Kidney glomerular epithelial cell (primary cell): ENCODE measurements around the gene OR2L2.
"Not testable (repeated sequence)": the region's sequence is repeated elsewhere in the genome, so short reads cannot be mapped to it uniquely, and the experiment has no call there.

Experiments
- DNase-seq: peaks from one replicate; lab custom pipeline; 2025; lab: John Stamatoyannopoulos, UW

The OR2L2 gene, protein sequence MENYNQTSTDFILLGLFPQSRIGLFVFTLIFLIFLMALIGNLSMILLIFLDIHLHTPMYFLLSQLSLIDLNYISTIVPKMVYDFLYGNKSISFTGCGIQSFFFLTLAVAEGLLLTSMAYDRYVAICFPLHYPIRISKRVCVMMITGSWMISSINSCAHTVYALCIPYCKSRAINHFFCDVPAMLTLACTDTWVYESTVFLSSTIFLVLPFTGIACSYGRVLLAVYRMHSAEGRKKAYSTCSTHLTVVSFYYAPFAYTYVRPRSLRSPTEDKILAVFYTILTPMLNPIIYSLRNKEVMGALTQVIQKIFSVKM

DNA sequence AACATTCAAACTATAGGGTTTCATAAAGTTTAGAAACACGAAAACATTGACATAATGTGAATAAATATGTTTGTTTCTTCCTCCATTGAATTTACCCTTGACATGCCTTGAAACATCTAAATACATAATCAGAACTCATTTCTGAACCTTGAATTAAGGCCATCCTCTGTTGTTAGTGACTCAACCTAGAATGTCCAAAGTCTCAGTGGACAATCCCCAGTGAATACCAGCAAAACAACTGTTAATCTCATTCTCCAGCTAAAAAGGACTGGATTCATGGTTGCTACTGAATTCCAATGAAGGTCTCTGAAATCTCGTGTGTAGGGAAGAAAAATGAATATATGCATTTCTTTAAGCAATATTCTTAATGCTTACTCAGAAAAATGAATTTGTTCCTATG lies at the start of gene OR2L2:
Gene OR2L2 (plus strand): TSS at position 301 of the 400 bp plus-strand sequence. CDS start 8,198 bp downstream, outside the sequence.
- no peak for DNase-seq

DNA sequence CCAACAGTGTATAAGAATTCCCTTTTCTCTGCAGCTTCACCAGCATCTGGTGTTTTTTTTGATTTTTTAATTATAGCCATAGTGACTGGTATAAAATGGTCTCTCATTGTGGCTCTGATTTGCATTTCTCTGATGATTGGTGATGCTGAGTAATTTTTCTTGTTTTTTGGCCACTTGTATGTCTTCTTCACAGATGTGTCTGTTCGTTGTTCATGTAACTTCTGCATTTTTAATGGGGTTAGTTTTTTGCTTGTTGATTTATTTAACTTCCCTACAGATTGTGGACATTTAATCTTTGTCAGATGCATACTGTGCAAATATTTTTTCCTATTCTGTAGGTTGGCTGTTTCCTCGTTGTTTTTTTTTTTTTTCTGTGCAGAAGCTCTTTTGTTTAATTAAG lies 36.9 kb upstream of the OR2L2 start:
- no peak for DNase-seq

DNA sequence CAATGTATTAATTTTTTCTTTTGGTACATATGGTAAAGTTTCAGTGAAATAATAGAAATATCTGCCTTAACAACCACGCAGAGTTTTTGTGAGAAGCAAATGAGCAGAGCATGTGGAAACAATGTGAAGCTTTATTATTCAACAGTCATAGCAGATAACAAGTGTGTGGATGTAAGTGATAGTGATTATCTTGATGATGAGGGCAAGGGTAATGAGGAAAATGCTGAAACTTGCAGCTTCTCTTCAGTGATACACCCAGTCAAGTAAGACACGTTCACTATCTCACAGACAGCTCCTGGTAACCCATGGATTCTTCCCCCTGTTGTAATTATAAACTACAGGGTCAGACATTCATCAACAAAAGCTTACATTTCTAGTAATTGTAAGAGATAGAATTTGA lies 31.1 kb upstream of the OR2L2 start:
- DNase-seq, result no peak

DNA sequence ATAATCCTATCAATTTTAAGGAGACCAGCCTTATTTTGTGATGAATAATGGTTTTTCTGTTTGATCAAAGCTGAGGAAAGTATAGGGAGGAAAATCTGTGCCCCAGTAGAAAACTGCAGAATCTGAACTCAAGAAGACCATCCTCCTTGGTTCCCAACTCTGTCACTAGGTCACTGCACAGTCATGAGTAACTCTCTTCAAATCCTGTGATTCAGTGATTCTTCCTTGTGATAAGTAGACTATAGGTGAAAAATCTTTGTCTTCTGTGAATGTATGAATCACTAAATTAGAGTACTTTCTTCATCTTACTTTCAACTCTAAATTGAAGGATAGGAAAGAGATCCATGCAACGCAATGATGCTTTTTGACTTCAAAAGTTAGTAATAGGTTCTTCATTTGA lies 29.7 kb upstream of the OR2L2 start:
- DNase-seq, result no peak

DNA sequence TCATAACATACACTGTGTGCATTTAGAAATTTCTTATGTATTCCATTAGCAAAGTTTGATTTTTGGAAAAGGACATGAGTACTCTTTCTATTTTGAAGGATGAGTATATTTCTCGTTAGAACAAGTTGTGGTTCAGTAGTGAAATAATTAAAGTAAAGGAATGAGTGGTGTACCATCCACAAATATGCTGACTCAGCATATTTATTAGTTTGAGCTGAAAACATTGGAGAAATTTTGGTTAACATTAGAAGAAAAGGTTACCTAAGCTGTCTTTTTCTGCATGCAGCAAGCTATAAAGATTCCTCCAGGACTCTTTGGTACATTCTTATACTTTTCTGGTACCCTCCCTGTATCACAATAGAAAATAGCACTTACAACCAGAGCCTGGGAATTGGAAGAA lies 22.1 kb upstream of the OR2L2 start:
- no peak for DNase-seq

DNA sequence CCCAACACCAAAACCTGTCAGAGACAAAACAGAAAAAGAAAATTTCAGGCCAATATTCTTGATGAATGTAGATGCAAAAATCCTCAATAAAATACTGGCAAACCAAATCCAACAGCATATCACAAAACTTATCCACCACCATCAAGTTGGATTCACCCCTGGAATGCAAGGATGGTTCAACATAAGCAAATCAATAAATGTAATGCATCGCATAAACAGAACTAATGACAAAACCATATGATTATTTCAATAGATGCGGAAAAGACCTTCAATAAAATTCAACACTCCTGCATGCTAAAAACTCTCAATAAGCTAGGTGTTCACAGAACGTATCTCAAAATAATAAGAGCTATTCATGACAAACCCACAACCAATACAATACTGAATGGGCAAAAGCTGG lies 20.2 kb upstream of the OR2L2 start:
- no peak for DNase-seq

DNA sequence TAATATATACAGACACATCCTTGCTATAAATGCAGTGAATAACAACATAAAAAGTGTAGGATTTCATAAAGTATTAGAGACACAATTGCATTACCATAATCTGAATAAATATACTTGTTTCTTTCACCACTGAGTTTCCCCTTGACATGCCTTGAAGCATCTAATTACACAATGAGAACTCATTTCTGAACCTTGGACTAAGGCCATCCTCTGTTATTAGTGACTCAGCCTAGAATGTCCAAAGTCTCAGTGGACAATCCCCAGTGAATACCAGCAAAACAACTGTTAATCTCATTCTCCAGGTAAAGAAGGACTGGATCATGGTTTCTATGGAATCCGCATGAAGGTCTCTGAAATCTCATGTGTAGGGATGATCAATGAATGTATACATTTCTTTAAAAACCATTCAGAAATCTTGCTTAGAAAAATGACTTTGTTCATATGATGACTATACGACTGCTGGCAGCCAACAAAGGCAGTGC lies 16.6 kb upstream of the OR2L2 start, which contains the start of gene OR2L5:
Gene OR2L5 (plus strand): TSS at position 432 of the 482 bp plus-strand sequence. CDS start 8,288 bp downstream, outside the sequence.
- no peak for DNase-seq

DNA sequence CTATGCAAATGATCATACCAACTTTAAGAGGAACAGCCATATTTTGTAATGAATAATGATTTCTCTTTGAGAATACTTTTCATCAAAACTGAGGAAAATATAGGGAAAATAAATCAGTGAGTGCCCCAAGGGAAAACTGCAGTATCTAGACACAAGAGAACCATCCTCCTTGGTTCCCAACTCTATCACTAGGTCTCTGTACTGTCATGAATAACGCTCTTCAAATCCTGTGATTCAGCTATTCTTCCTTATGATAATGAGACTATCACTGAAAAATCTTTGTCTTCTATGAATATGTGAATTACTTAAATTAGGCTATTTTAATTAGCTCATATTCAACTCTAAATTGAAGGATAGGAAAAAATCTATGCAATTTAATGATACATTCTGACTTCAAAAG lies 14.1 kb upstream of the OR2L2 start:
- DNase-seq, result no peak

DNA sequence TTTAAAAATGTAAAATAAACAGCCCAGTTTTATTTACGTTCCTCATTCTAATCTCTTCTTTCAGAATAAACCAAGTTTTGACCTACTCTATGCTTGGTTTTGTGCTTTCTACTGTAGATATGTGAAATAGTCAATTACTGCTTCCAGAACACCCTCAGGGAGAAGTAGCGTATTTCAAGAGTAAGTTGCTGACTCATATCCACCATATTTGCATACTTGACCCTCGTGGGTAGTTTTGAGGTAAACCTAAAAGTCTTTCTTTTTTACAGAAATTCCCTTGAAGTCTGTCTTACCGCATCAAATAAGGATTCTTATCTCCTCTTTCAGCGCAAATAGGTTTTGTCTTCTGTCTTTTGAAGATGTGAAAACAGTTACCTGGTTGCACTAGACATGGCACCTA lies 15.3 kb downstream of the OR2L2 start:
- DNase-seq, result no peak

DNA sequence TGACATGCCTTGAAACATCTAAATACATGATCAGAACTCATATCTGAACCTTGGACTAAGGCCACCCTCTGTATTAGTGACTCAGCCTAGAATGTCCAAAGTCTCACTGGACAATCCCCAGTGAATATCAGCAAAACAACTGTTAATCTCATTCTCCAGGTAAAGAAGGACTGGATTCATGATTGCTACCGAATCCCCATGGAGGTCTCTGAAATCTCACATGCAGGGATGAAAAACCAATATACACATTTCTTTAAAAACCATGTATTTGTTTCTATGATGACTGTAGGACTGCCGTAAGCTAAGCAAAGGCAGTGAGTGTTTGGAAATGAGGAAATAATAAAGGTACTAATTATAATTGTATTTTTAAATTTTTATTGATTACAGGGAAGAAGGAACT lies 16.7 kb downstream of the OR2L2 start, which contains the start of gene OR2L3:
Gene OR2L3 (plus strand): TSS at position 301 of the 400 bp plus-strand sequence. CDS start 13,846 bp downstream, outside the sequence.
- no peak for DNase-seq

DNA sequence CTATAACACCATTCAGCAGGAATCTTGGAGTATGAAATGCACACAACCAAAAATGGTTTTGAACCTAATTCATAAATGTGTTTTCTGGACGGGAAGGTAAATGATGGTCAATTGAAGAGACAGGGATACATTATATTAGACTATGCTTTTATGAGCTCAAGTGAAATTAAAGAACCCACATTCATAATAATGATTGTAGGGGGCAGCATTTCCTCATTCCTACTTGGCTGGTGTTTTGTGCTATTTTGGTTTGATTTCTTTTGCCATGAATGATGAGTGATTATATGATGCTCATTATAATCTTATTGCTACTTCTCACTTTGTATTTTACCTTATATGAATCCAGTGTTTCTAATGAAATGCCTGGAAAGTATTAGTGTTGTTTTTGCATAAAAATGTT lies 17.1 kb downstream of the OR2L2 start:
- DNase-seq, result no peak

DNA sequence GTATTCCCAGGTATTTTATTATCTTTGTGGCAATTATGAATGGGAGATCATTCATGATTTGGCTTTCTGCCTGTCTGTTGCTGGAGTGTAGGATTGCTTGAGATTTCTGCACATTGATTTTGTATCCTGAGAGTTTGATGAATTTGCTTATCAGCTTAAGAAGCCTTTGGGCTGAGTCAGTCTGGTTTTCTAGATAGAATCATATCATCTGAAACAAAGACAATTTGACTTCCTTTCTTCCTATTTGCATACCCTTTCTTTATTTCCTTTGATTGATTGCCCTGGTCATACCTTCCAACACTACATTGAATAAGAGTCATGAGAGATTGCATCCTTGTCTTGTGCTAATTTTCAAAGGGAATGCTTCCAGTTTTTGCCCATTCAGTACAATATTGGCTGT lies 24.8 kb downstream of the OR2L2 start:
- DNase-seq, result no peak

DNA sequence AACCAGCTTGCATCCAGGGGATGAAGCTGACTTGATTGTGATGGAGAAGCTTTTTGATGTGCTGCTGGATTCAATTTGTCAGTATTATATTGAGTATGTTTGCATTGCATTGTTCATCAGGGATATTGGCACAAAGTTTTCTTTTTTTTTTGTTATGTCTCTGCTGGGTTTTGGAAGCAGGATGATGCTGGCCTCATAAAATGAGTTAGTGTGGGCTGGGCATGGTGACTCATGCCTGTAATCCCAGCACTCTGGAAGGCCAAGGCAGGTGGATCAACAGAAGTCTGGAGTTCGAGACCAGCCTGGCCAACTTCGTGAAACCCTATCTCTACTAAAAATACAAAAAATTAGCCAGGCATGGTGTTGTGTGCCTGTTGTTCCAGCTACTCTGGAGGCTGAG lies 25.4 kb downstream of the OR2L2 start:
- DNase-seq, result no peak

DNA sequence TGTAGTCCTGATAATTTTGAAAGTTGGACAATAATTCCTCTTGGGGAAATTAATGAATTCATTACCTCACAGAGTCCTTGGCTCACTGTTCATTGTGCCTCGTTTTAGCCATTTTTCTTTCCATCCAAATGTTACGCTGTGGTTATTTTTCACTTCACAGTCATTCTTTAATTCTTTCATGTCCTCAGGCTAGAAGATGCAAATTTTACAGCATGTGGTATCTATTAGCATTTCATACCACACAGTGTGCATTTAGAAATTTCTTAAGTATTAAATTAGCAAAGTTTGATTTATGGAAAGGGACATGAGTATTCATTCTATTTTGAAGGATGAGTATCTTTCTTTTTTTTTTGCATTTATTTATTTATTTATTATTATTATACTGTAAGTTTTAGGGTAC lies 35.2 kb downstream of the OR2L2 start:
- no peak for DNase-seq

DNA sequence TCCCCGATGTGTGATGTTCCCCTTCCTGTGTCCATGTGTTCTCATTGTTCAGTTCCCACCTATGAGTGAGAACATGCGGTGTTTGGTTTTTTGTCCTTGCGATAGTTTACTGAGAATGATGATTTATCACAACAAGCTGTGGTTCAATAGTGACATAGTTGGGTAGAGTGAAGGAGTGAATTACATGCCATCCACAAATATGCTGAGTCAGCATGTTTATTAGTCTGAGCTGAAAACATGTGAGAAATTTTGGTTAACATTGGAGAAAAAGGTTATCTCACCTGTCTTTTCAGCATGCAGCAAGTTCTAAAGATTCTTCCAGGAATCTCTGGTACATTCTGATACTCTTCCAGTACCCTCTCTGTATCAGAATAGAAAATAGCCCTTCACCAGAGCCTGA lies 35.7 kb downstream of the OR2L2 start:
- DNase-seq, result no peak

DNA sequence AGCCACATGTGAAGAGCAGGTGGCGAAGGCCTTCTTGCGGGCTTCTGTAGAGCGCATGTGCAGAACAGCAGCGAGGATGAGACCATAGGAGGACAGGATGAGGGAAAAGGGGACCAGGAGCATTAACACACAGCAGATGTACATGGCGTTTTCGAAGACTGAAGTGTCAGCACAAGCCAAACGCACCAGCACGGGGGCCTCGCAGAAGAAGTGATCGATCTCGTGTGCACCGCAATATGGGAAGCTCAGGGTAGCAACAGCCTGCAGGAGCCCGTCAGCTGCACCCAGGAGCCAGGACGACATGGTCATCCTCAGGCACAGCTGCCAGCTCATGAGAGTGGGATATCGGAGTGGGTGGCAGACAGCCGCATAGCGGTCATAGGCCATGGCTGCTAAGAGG lies 54.0 kb downstream of the OR2L2 start:
- DNase-seq, result not testable (repeated sequence)
